Transverse colon (tissue), 3 donors: ENCODE results near the gene ATP8B4.

Source experiments
- CTCF ChIP-seq, 5 experiments: fragments of 200-600 bp in 3 of 5; fragments of 450-650 bp in 2 of 5; sonication (generic) in 3 of 5; IDR thresholded peaks; 1 replicate in 2 of 5; 2 replicates in 3 of 5; pipeline ENCODE4 v1.5.1; 2016 to 2017; ENCODE audit warnings: antibody characterized with exemption in 5 of 5, inconsistent platforms in 3 of 5, mild to moderate bottlenecking in 2 of 5, moderate library complexity in 1 of 5
- POLR2A ChIP-seq: fragments of 450-650 bp; IDR thresholded peaks from one replicate; pipeline ENCODE4 v1.6.1; 2016; ENCODE audit warnings: antibody characterized with exemption, mild to moderate bottlenecking, moderate library complexity

- TF ChIP-seq CTCF (IDR thresholded peaks at IDR 0.05): no peak
- no peak for TF ChIP-seq POLR2A
These were observed 72.9 kb downstream of the ATP8B4 start for GRCh38 chr15:50046159-50046558.
